ENCODE measurements around the gene FOXP1.

FOXP1 gene

DNA sequence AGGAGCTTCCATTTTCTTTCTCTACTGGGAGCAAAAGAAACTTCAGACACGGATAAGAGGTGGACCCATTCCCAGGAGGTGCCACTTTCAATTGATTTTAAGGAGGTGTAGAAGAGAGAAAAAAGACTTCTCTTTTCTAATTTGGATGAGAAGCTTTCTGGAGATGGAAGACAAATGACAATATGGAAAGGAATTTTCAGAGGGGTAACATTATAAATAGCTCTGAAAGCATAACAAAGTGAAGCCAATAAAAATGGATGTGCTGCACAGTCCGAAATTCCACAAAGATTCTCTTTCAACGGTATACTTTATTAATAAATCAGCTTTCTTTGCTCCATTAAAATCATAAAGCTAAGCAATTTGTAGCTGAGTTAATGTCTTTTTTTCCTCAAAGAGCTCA lies 663.9 kb downstream of the FOXP1 start:
- Histone ChIP-seq H3K4me1 (ENCODE audit: control insufficient read depth, insufficient read depth, low read length) (no peaks in the 10 kb centered on the region), H3K4me3 (ENCODE audit: low read length in 2 of 2) (no peak overlapping the region), H3K27ac (ENCODE audit: low read length) (no peak overlapping the region), H3K9ac (ENCODE audit: low read length in 2 of 2) (no peak overlapping the region), H3K36me3 (ENCODE audit: control insufficient read depth in 2 of 2, insufficient read depth in 2 of 2, low read length in 2 of 2) (no peaks in the 10 kb centered on the region), H3K27me3 (ENCODE audit: control insufficient read depth in 1 of 2, insufficient read depth in 2 of 2, low read length in 2 of 2) (no peaks in the 10 kb centered on the region), H3K9me3 (ENCODE audit: control insufficient read depth in 2 of 2, low read length in 2 of 2) (no peaks in the 10 kb centered on the region)

DNA sequence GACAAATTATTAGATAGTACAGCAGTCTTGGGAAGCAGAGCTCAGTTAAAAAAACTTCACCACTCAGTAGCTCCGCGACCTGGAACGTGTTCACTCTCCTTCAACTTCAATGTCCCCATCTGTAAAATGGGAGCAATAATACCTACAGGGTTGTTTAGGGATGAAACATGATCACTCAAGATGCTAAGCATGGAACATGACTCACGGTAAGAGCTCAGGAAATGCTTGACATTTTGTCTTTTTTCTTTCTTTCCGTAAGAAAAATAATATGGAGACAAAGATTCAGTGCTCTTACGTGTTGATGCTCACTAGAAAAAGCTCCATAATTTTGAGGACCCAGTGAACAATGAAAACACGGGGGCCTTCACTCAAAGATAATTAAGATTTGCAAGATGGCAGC lies 664.4 kb downstream of the FOXP1 start:
- no peak overlapping the region for H3K4me3 ChIP-seq (ENCODE audit: low read length in 2 of 2)
- H3K27ac ChIP-seq (ENCODE audit: low read length) = no peak overlapping the region
- no peaks in the 10 kb centered on the region for H3K36me3 ChIP-seq (ENCODE audit: control insufficient read depth in 2 of 2, insufficient read depth in 2 of 2, low read length in 2 of 2)
- H3K9me3 ChIP-seq (ENCODE audit: control insufficient read depth in 2 of 2, low read length in 2 of 2) = no peaks in the 10 kb centered on the region
- no peak overlapping the region for H3K9ac ChIP-seq (ENCODE audit: low read length in 2 of 2)
- H3K27me3 ChIP-seq (ENCODE audit: control insufficient read depth in 1 of 2, insufficient read depth in 2 of 2, low read length in 2 of 2) = no peaks in the 10 kb centered on the region
- H3K4me1 ChIP-seq (ENCODE audit: control insufficient read depth, insufficient read depth, low read length) = no peaks in the 10 kb centered on the region

- Histone ChIP-seq H3K36me3 (ENCODE audit: control insufficient read depth in 2 of 2, insufficient read depth in 2 of 2, low read length in 2 of 2) (no peaks in the 10 kb centered on the region), H3K4me3 (ENCODE audit: low read length in 2 of 2) (no peak overlapping the region), H3K4me1 (ENCODE audit: control insufficient read depth, insufficient read depth, low read length) (no peaks in the 10 kb centered on the region), H3K9me3 (ENCODE audit: control insufficient read depth in 2 of 2, low read length in 2 of 2) (no peaks in the 10 kb centered on the region), H3K9ac (ENCODE audit: low read length in 2 of 2) (no peak overlapping the region), H3K27me3 (ENCODE audit: control insufficient read depth in 1 of 2, insufficient read depth in 2 of 2, low read length in 2 of 2) (no peaks in the 10 kb centered on the region), H3K27ac (ENCODE audit: low read length) (no peak overlapping the region)
Measured at GRCh38 chr3:70916375-70917055, 667.0 kb downstream of the FOXP1 start.

- Histone ChIP-seq H3K27ac (ENCODE audit: low read length) (no peak overlapping the region), H3K9ac (ENCODE audit: low read length in 2 of 2) (no peak overlapping the region), H3K4me3 (ENCODE audit: low read length in 2 of 2) (no peak overlapping the region), H3K4me1 (ENCODE audit: control insufficient read depth, insufficient read depth, low read length) (no peaks in the 10 kb centered on the region), H3K27me3 (ENCODE audit: control insufficient read depth in 1 of 2, insufficient read depth in 2 of 2, low read length in 2 of 2) (no peaks in the 10 kb centered on the region), H3K9me3 (ENCODE audit: control insufficient read depth in 2 of 2, low read length in 2 of 2) (no peaks in the 10 kb centered on the region), H3K36me3 (ENCODE audit: control insufficient read depth in 2 of 2, insufficient read depth in 2 of 2, low read length in 2 of 2) (no peaks in the 10 kb centered on the region)
Measured at GRCh38 chr3:70914862-70915261, 668.7 kb downstream of the FOXP1 start.

DNA sequence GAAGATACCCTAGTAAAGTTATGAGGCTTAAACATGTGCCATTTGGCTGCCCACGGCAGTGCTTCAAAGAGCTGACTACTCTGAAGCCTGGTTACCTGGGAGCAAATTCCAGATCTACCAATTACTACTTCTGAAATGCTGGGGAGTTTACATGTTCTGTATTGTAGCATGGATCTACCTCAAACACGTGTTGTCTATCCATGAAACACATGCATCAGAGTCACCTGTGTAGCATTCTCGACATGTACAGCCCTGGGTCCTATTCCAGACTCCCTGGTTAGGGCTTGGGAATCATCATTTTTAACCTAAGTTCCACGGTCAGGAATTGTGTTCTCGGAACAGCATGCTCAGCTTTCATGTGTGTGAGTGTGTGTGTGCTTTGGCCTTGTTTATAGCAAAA lies 671.8 kb downstream of the FOXP1 start:
- Histone ChIP-seq H3K9ac (ENCODE audit: low read length in 2 of 2) (no peak overlapping the region), H3K36me3 (ENCODE audit: control insufficient read depth in 2 of 2, insufficient read depth in 2 of 2, low read length in 2 of 2) (no peaks in the 10 kb centered on the region), H3K4me1 (ENCODE audit: control insufficient read depth, insufficient read depth, low read length) (no peaks in the 10 kb centered on the region), H3K9me3 (ENCODE audit: control insufficient read depth in 2 of 2, low read length in 2 of 2) (no peaks in the 10 kb centered on the region), H3K27ac (ENCODE audit: low read length) (no peak overlapping the region), H3K27me3 (ENCODE audit: control insufficient read depth in 1 of 2, insufficient read depth in 2 of 2, low read length in 2 of 2) (no peaks in the 10 kb centered on the region), H3K4me3 (ENCODE audit: low read length in 2 of 2) (no peak overlapping the region)

DNA sequence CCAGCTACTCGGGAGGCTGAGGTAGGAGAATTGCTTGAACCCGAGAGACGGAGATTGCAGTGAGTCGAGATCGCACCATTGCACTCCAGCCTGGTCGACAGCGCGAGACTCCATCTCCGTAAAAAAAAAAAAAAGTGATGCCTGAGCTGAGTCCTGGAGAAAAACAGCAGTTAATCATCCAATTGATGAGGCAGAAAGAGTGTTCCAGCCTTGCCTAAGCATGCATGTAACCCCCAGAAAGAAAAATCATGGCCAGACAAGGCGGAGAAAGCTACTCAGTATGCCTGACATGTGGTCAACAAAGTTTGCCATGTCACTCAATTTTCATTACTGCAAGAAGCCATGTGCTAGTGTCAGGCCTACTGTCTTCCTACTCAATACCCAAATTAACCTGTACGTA lies 678.0 kb downstream of the FOXP1 start:
- Histone ChIP-seq H3K4me3 (ENCODE audit: low read length in 2 of 2) (no peak overlapping the region), H3K27me3 (ENCODE audit: control insufficient read depth in 1 of 2, insufficient read depth in 2 of 2, low read length in 2 of 2) (no peaks in the 10 kb centered on the region), H3K9me3 (ENCODE audit: control insufficient read depth in 2 of 2, low read length in 2 of 2) (no peaks in the 10 kb centered on the region), H3K27ac (ENCODE audit: low read length) (no peak overlapping the region), H3K36me3 (ENCODE audit: control insufficient read depth in 2 of 2, insufficient read depth in 2 of 2, low read length in 2 of 2) (no peaks in the 10 kb centered on the region), H3K9ac (ENCODE audit: low read length in 2 of 2) (no peak overlapping the region), H3K4me1 (ENCODE audit: control insufficient read depth, insufficient read depth, low read length) (no peaks in the 10 kb centered on the region)

Measured in stomach smooth muscle (tissue), 2 donors.